Pancreas (tissue), 10 donors: Measurements from ENCODE around the gene LMX1A. TPM values are rescaled to one million over a fixed set of nuclear protein-coding genes. Genes with fewer than 3 reads are reported as not detected.

ENCODE experiments used
- ATAC-seq, 4 donors: fragments of 200-7000 bp; cut with Tn5 transposase; one replicate each; pipeline versions ENCODE4 v1.8.0 to v1.9.1; 2020; ENCODE audit warnings: mild to moderate bottlenecking in 4 of 4, moderate library complexity in 4 of 4
- DNase-seq, 6 donors: peaks; one replicate each; pipeline ENCODE4 v3.0.0-alpha.2; 2020
- FAIRE-seq: peaks from 2 replicates; lab custom pipeline; 2012; peaks lifted over from hg19 to GRCh38; lab: Jason Lieb, UNC
- H3K27ac ChIP-seq, 4 donors: fragments of 200-600 bp; sonication (generic); 1 replicate in 3 of 4; 2 replicates in 1 of 4; pipeline versions ENCODE4 v1.5.0 to v1.8.0; 2020
- H3K27me3 ChIP-seq, 4 donors: fragments of 200-600 bp; one replicate each; pipeline ENCODE4 v1.8.0; 2021
- H3K36me3 ChIP-seq, 3 donors: fragments of 200-600 bp; sonication (generic) in 1 of 3; one replicate each; pipeline versions ENCODE4 v1.5.0 to v1.8.0; 2020 to 2021
- H3K4me1 ChIP-seq, 3 donors: fragments of 200-600 bp; one replicate each; pipeline ENCODE4 v1.8.0; 2021
- H3K4me3 ChIP-seq, 4 donors: fragments of 200-600 bp; sonication (generic) in 2 of 4; one replicate each; pipeline versions ENCODE4 v1.5.0 to v1.8.0; 2020 to 2021
- H3K9me3 ChIP-seq, 4 donors: fragments of 200-600 bp; one replicate each; pipeline ENCODE4 v1.8.0; 2021
- CTCF ChIP-seq, 4 donors: fragments of 200-600 bp; sonication (generic) in 3 of 4; IDR thresholded peaks; one replicate each; pipeline versions ENCODE4 v1.5.0 to v1.8.0; 2021; ENCODE audit warnings: antibody characterized with exemption in 4 of 4
- WGBS, 2 donors: extraction: QIAGEN DNeasy Blood & Tissue Kit; methylation state at CpG; one replicate each; pipeline ENCODE4 v1.1.7; 2013; 5-methylcytosine and 5-hydroxymethylcytosine counted together
- intact Hi-C, 3 donors: fragments of 100-400 bp; cut with DNase I; formaldehyde crosslinking; loops; one replicate each; pipeline versions ENCODE4 v1.11.1 to v1.14.2; 2022
- polyA plus RNA-seq, 2 donors: library from polyadenylated mRNA; stranded (reverse); fragments of 200-250 nt; gene quantifications; one replicate each; pipeline ENCODE4 v1.2.3, GENCODE V29; 2013
- total RNA-seq, 6 donors: library from RNA; stranded (reverse); fragmentation: NEBNext Ultra II Directional in 4 of 6; extraction: Animal tissue kit (Norgen Biotek cat#: 25700) in 4 of 6; gene quantifications; one replicate each; pipeline versions ENCODE4 v1.2.1 to v1.2.4, GENCODE V29; 2021 to 2023
- donor health status: healthy with polysubstance abuse.
- donor health status: DM: no; HTN: no; CAD: no; lungs with moderate emphysema.
- donor health status: DM: no; HTN: no; CAD: no.
- donor health status: control.
- donor health status: control.
- donor health status: Bipolar disorder and iron deficiency.
- donor health status: DM: yes; HTN: yes; CAD: no.
- donor health status: DM: no; HTN: no; CAD: no.
- donor health status: DM: no; HTN: no; CAD: no.
- donor health status: DM: yes; HTN: yes; CAD: no.

The LMX1A gene
- total and polyA plus RNA-seq, 8 donors = 0.11 TPM; not detected in 7

- Histone ChIP-seq H3K4me1 (no peaks in the 10 kb centered on the region), H3K9me3 (no peaks in the 10 kb centered on the region), H3K27ac (no peak overlapping the region), H3K27me3 (no peaks in the 10 kb centered on the region), H3K4me3 (no peak overlapping the region), H3K36me3 (no peaks in the 10 kb centered on the region)
- TF ChIP-seq CTCF (IDR thresholded peaks at IDR 0.05) = no peak
- DNase-seq (no peak), ATAC-seq (no peak), FAIRE-seq (no peak)
- intact Hi-C loops = no loop called here
- WGBS, 2 donors = 44 to 59% methylated on average over 3 of the region's 3 CpGs
These were observed 144.3 kb downstream of the LMX1A start for GRCh38 chr1:165212229-165212628.

GRCh38 chr1:165207853-165208515 lies 148.5 kb downstream of the LMX1A start:
- no peaks in the 10 kb centered on the region for H3K9me3 ChIP-seq
- DNase-seq = no peak
- WGBS, 2 donors = 45 to 62% methylated on average over 5 of the region's 5 CpGs
- no peak for FAIRE-seq
- no peak overlapping the region for H3K27ac ChIP-seq
- H3K4me3 ChIP-seq = no peak overlapping the region
- no peak for ATAC-seq
- no peaks in the 10 kb centered on the region for H3K4me1 ChIP-seq
- intact Hi-C loops = no loop called here
- H3K36me3 ChIP-seq = no peaks in the 10 kb centered on the region
- no peaks in the 10 kb centered on the region for H3K27me3 ChIP-seq
- no peak for TF ChIP-seq CTCF (IDR thresholded peaks at IDR 0.05)

- Histone ChIP-seq H3K27ac (no peak overlapping the region), H3K27me3 (no peaks in the 10 kb centered on the region), H3K36me3 (no peaks in the 10 kb centered on the region), H3K9me3 (no peaks in the 10 kb centered on the region), H3K4me1 (no peaks in the 10 kb centered on the region), H3K4me3 (no peak overlapping the region)
- ATAC-seq (no peak), DNase-seq (no peak), FAIRE-seq (no peak)
- no peak for TF ChIP-seq CTCF (IDR thresholded peaks at IDR 0.05)
- 23 to 28% methylated on average over 3 of the region's 3 CpGs for WGBS, 2 donors
- intact Hi-C loops = no loop called here
These were observed 151.4 kb downstream of the LMX1A start for GRCh38 chr1:165205145-165205544.

GRCh38 chr1:165204548-165204947 lies 152.0 kb downstream of the LMX1A start:
- no peak for FAIRE-seq

More at GRCh38 chr1:165204548-165204947, 152.0 kb downstream of the LMX1A start:
- no peak for ATAC-seq
- TF ChIP-seq CTCF (IDR thresholded peaks at IDR 0.05) = no peak
- Histone ChIP-seq H3K27ac (no peak overlapping the region), H3K4me3 (no peak overlapping the region), H3K9me3 (no peaks in the 10 kb centered on the region), H3K4me1 (no peaks in the 10 kb centered on the region), H3K36me3 (no peaks in the 10 kb centered on the region), H3K27me3 (no peaks in the 10 kb centered on the region)
- intact Hi-C loops = no loop called here
- WGBS, 2 donors = 93 to 94% methylated on average over 1 of the region's 1 CpG
- no peak for DNase-seq
